Measurements from ENCODE around the gene UBL4A. TPM values are rescaled to one million over a fixed set of nuclear protein-coding genes. Genes with fewer than 3 reads are reported as not detected.

UBL4A gene
- total RNA-seq, result 10 to 100 TPM; 51.1 to 62.1 (median 60.3) TPM
- 43.6 TPM for polyA plus RNA-seq
- long read RNA-seq, donor 1, transcript UBL4A-202 (4 exons, 2,382 nt), result major isoform, 291 of 352 reads
- long read RNA-seq, donor 1, transcript UBL4A-205 (2 exons, 629 nt), result minor isoform, 12 of 352 reads
- long read RNA-seq, donor 1, partial matches to known transcripts, result 17 of 352 reads
- long read RNA-seq, donor 1, other reads (novel, unspliced or antisense), result 32 of 352 reads
- long read RNA-seq, donor 2, transcript UBL4A-202 (4 exons, 2,382 nt), result major isoform, 132 of 165 reads
- long read RNA-seq, donor 2, transcript UBL4A-205 (2 exons, 629 nt), result minor isoform, 5 of 165 reads
- long read RNA-seq, donor 2, partial matches to known transcripts, result 2 of 165 reads
- long read RNA-seq, donor 2, other reads (novel, unspliced or antisense), result 26 of 165 reads
- long read RNA-seq, donor 3, transcript UBL4A-205 (2 exons, 629 nt), result minor isoform, 5 of 533 reads
- long read RNA-seq, donor 3, transcript UBL4A-202 (4 exons, 2,382 nt), result major isoform, 511 of 533 reads
- long read RNA-seq, donor 3, partial matches to known transcripts, result 4 of 533 reads
- long read RNA-seq, donor 3, other reads (novel, unspliced or antisense), result 13 of 533 reads
- long read RNA-seq, donor 4, transcript UBL4A-202 (4 exons, 2,382 nt), result major isoform, 137 of 149 reads
- long read RNA-seq, donor 4, partial matches to known transcripts, result 3 of 149 reads
- long read RNA-seq, donor 4, other reads (novel, unspliced or antisense), result 7 of 149 reads

DNA sequence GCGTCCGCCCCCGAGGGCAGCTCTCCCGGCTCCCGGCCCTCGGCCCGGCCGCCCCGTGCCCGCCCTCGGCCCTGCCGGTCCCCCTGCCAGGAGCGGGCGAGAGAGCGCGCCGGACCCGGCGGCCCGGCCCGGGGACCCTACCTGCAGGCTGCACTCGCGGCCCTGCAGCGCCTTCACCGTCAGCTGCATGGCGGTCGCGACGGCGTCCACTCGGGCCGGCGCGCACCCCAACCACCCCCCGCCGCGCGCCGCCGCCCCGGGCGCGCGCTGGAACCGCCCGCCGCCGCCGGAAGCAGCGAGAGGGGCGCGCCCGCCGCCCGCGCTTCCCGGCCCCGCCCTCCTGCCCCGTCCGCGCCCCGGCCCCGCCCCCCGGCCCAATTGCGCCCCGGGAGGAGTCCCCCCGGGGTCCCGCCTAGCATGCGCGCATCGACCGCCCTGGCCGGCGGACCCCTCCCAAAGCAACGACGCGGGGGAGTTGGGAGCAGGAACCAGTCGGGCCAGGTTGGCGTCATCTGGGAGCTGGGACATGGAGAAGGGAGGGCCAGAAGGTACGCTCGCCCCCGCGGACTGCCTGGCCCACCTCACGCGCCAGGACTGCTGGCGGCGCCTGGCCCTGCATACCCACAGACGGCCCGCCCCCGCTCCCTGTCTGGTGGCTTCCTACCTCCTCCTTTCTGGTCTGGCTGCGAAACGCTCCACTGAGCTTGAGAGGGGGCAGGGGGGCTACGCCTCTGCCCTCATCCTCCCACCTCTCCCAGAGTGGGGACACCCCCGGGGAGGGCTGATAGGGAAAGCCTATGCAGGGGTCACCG, at the start of gene UBL4A:
Gene UBL4A, minus strand, starts transcription at position 220 of the 812 bp plus-strand sequence. Its CDS starts 31 bp downstream, at position 189.
- H3K27ac ChIP-seq (ENCODE audit: low read length), result peak within 1 kb of the TSS; percentile 89
- peak within 1 kb of the TSS; percentile 92 for H3K4me3 ChIP-seq (ENCODE audit: low read length)
- ATAC-seq (peak; percentile 40 to 43), DNase-seq (peak; percentile 71 to 89 (median 86))
- H3K9me3 ChIP-seq (ENCODE audit: control insufficient read depth, low read length), result no peaks in the 10 kb centered on the region
- WGBS, result under 1% methylated on average over 77 of the region's 95 CpGs
- H3K27me3 ChIP-seq (ENCODE audit: control insufficient read depth, insufficient read depth), result no peaks in the 10 kb centered on the region
- intact Hi-C loops (cut with DNase I), result no loop called here
- peaks cover 6% of the 10 kb centered on the region for H3K4me1 ChIP-seq (ENCODE audit: control insufficient read depth, insufficient read depth, low read length)

DNA sequence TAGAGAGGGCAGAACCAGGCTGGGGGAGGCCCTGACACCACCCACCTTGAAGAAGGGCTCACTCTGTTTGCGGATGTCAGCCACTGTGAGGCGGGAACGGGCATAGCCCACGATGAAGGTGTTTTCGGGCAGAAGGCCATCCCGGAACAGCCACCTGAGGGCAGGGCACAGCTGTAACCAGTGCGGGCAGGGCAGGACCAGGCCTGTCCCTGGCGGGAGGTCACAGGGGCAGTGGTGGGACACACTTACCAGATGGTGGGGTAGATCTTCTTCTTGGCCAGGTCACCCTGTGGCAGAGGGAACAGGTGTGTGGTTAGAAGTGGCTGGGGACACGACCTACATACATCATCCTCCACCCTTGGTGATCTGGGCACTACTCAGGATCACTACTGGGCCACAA, 49.5 kb upstream of the UBL4A start:
- intact Hi-C loops (cut with DNase I), result no loop called here
- ATAC-seq (no peak), DNase-seq (no peak)
- WGBS, result 91% methylated on average over 9 of the region's 9 CpGs
- Histone ChIP-seq H3K4me3 (ENCODE audit: low read length) (no peak overlapping the region), H3K27me3 (ENCODE audit: control insufficient read depth, insufficient read depth) (no peaks in the 10 kb centered on the region), H3K4me1 (ENCODE audit: control insufficient read depth, insufficient read depth, low read length) (no peaks in the 10 kb centered on the region), H3K9me3 (ENCODE audit: control insufficient read depth, low read length) (no peaks in the 10 kb centered on the region), H3K27ac (ENCODE audit: low read length) (no peak overlapping the region)

DNA sequence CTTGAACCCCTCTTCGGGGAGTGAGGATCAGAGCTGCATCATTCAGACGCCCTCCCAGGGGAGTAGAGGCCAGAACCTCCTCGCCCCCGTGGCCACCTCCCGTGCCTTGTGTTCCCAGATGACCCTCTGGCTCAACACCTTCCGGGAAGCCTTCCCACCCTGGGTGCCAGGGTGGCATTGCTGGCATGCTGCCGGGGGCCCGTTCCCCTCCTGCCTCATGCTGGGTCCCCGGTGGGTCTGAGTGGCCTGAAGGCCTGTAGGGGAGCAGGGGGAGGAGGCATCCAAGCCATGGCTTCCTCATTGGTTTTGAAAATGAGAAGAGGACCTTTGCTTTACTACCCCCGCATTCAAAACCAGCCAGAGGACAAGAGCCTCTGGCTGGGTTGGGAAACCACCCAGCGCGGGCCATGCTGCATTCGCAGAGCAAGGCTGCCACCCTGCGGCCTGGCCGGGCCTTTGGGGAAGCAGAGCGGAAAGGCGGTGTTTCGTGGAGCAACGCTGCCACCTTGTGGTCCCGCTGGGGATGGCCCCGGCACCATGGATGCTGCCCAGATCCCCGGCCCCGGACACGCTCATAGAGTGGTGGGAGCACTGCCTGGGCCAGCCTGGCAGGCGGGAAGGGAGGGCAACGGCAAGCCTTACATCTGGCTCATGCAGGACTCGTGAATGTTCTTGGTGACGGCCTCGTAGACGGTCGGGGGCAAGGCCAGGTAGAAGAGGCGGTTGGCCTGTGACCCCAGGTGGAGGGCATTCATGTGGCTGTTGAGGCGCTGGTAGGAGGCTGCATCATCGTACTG, 48.3 kb upstream of the UBL4A start:
- H3K27me3 ChIP-seq (ENCODE audit: control insufficient read depth, insufficient read depth), result no peaks in the 10 kb centered on the region
- DNase-seq (peak; percentile 91 to 96 (median 95)), ATAC-seq (peak; percentile 86 to 88)
- H3K4me3 ChIP-seq (ENCODE audit: low read length), result no peak overlapping the region
- WGBS, result 20% methylated on average over 34 of the region's 34 CpGs
- peak overlapping the region; percentile 37 for H3K27ac ChIP-seq (ENCODE audit: low read length)
- H3K9me3 ChIP-seq (ENCODE audit: control insufficient read depth, low read length), result no peaks in the 10 kb centered on the region
- no peaks in the 10 kb centered on the region for H3K4me1 ChIP-seq (ENCODE audit: control insufficient read depth, insufficient read depth, low read length)
- intact Hi-C loops (cut with DNase I), result no loop called here

DNA sequence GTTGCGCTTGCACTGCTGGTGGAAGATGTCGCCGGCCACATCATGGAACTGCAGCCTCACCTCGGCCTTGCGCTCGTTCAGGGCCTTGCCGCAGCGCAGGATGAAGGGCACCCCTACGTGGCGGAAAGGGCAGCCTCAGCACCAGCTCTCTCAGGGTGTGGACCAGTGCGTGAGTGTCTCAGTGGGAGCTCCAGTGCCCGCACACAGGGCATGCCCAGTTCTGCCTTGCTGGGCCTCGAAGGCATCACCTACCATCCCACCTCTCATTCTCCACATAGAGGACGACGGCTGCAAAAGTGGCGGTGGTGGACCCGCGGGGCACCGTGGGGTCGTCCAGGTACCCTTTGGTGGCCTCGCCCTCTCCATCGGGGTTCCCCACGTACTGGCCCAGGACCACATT, 46.3 kb upstream of the UBL4A start:
- H3K27ac ChIP-seq (ENCODE audit: low read length), result no peak overlapping the region
- intact Hi-C loops (cut with DNase I), result no loop called here
- DNase-seq (no peak), ATAC-seq (no peak)
- no peak overlapping the region for H3K4me3 ChIP-seq (ENCODE audit: low read length)
- H3K27me3 ChIP-seq (ENCODE audit: control insufficient read depth, insufficient read depth), result no peaks in the 10 kb centered on the region
- H3K9me3 ChIP-seq (ENCODE audit: control insufficient read depth, low read length), result no peaks in the 10 kb centered on the region
- 93% methylated on average over 23 of the region's 23 CpGs for WGBS
- no peaks in the 10 kb centered on the region for H3K4me1 ChIP-seq (ENCODE audit: control insufficient read depth, insufficient read depth, low read length)

DNA sequence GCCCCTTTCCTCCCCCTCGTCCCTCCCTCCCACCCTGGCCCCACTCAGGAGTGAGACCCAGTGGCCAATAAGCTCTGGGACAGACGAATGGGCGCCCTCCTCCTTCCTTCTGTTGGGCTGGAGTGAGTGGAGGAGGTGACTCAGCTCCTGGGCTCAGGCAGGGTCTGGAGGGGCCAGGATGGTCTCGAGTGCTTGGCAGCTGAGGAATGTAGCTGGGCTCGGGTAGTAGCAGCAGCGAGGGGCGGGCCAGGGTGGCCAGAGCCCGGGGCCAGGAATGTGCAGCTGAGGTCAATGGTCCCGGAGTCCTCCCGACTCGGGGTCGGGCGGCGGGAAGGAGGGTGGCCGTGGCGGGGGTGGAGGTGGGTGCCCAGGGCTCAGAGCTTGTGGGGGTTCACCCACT, 45.2 kb upstream of the UBL4A start:
- intact Hi-C loops (cut with DNase I), result no loop called here
- H3K9me3 ChIP-seq (ENCODE audit: control insufficient read depth, low read length), result no peaks in the 10 kb centered on the region
- H3K27ac ChIP-seq (ENCODE audit: low read length), result no peak overlapping the region
- peaks cover 2% of the 10 kb centered on the region for H3K4me1 ChIP-seq (ENCODE audit: control insufficient read depth, insufficient read depth, low read length)
- H3K27me3 ChIP-seq (ENCODE audit: control insufficient read depth, insufficient read depth), result no peaks in the 10 kb centered on the region
- ATAC-seq (peak in 1 of 2 donors; percentile 9), DNase-seq (peak in 1 of 3 donors; percentile 57)
- 61% methylated on average over 16 of the region's 16 CpGs for WGBS
- no peak overlapping the region for H3K4me3 ChIP-seq (ENCODE audit: low read length)

DNA sequence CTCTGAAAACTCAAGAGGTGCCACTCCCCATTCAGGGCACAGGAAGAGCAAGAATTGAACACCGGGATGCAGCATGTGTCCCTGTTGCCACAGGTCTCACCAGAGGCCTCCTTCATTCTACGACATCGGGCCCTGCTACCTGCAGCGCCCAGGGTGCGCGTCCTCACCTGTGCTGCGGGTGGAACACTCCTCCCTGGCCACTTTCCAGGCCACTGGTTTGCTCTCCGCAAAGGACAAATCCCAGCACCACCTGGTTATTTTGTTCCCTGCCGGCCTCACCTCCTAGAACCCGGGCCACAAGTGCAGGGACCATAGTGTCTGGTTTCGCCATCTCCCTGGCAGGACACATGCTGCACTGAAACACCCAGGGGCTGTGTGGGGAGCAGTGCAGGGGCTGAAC, 43.9 kb upstream of the UBL4A start:
- Histone ChIP-seq H3K27me3 (ENCODE audit: control insufficient read depth, insufficient read depth) (no peaks in the 10 kb centered on the region), H3K4me3 (ENCODE audit: low read length) (no peak overlapping the region), H3K27ac (ENCODE audit: low read length) (no peak overlapping the region), H3K4me1 (ENCODE audit: control insufficient read depth, insufficient read depth, low read length) (peaks cover 2% of the 10 kb centered on the region), H3K9me3 (ENCODE audit: control insufficient read depth, low read length) (no peaks in the 10 kb centered on the region)
- 91% methylated on average over 11 of the region's 11 CpGs for WGBS
- no peak for ATAC-seq
- peak in 1 of 3 donors; percentile 54 for DNase-seq
- intact Hi-C loops (cut with DNase I), result no loop called here

DNA sequence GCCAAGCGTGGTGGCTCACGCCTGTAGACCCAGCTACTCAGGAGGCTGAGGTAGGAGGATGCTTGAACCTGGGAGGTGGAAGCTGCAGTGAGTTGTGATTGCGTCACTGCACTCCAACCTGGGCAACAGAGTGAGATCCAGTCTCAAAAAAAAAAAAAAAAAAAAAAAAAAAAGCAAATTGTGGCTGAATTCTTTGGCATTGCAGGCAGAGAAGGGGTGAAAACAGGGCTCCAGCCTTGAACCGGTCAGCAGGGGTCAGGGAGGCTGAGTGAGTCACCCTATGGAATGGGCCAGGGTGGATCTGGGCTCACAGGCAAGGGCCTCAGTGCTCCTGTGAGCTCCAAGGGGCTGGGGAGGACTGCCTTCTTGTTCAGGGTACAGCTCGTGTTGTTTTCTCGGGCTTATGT, 42.8 kb upstream of the UBL4A start:
- 86% methylated on average over 6 of the region's 6 CpGs for WGBS
- no peaks in the 10 kb centered on the region for H3K9me3 ChIP-seq (ENCODE audit: control insufficient read depth, low read length)
- no peak for ATAC-seq

DNA sequence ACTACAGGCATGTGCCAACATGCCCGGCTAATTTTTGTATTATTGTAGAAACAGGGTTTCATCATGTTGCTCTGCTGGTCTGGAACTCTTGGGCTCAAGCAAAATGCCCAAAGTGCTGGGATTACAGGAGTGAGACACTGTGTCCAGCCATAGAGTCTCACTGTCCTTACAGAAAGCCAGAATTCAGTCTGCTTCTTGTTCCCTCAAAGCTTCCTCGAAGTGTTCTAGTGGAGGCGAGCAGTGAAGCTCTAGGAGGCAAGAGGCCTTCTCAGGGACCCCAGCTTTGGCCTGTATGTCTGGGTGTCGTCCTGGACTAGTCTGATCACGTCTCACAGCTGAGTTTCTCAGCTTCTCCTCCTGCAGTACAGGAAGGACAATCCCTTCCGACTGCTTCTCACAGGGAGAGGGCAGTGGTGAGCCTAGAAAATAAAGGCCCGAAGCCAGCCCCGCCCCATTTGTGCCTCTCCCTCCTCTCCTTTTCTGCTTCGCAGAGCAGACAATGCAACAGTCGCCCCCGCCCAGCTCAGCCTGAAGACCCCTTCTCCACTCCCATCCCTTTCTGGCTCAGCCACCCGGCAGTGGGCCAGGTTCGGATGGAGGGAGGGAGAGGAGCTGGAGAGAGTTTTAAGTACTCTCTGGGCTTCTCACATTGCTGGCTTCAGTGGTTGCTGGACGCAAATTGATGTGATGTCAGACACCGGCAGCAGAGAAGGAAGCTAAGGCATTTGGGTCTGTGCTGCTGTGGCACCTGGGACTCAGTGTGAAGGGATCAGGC, 40.7 kb upstream of the UBL4A start:
- peak; percentile 84 to 88 for ATAC-seq
- H3K27ac ChIP-seq (ENCODE audit: low read length), result peak overlapping the region; percentile 96
- H3K4me3 ChIP-seq (ENCODE audit: low read length), result peak overlapping the region; percentile 43
- peaks cover 2% of the 10 kb centered on the region for H3K4me1 ChIP-seq (ENCODE audit: control insufficient read depth, insufficient read depth, low read length)
- peak; percentile 80 to 93 (median 92) for DNase-seq
- H3K27me3 ChIP-seq (ENCODE audit: control insufficient read depth, insufficient read depth), result no peaks in the 10 kb centered on the region
- 4% methylated on average over 15 of the region's 15 CpGs for WGBS
- intact Hi-C loops (cut with DNase I), result no loop called here
- H3K9me3 ChIP-seq (ENCODE audit: control insufficient read depth, low read length), result no peaks in the 10 kb centered on the region

More for the DNA sequence above, 42.8 kb upstream of the UBL4A start:
- no peak overlapping the region for H3K27ac ChIP-seq (ENCODE audit: low read length)
- H3K4me1 ChIP-seq (ENCODE audit: control insufficient read depth, insufficient read depth, low read length), result peaks cover 2% of the 10 kb centered on the region
- DNase-seq, result no peak
- intact Hi-C loops (cut with DNase I), result no loop called here
- H3K27me3 ChIP-seq (ENCODE audit: control insufficient read depth, insufficient read depth), result no peaks in the 10 kb centered on the region
- no peak overlapping the region for H3K4me3 ChIP-seq (ENCODE audit: low read length)

DNA sequence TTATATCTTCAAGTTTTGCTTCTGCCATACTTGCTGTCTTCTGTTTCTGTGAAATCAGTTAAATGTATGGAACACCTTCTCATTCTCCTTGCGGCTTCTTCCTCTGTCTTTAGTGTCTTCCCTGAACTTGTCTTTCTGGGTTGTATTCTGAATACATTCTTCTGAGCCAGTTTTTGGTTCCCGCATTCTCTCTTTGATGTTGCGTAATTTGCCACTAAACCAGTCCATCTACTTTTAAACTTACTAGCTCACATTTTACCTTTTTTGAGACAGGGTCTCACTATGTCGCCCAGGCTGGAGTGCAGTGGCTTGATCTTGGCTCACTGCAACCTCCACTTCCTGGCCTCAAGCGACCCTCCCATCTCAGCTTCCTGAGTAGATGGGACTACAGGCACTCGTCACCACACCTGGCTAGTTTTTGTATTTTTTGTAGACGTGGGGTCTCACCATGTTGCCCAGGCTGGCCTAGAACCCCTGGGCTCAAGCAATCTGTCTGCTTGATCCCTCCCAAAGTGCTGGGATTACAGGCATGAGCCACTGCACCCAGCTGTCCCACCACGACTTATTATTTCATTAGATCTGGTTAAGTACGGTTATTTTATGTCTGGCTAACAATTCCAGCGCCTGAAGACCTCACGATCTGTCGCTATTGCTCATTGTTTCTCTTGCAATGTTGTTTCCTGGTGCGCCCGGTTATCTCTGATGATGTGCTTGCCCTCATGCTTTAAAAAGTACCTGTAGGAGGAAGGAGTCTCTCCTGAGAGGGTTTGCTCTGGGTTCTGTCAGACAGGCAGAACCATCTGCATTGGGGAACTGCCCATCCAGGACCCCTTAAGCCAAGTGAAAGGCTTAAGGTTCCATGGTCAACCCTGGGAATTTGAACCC, 39.4 kb upstream of the UBL4A start:
- 81% methylated on average over 14 of the region's 14 CpGs for WGBS
- ATAC-seq, result no peak
- Histone ChIP-seq H3K4me3 (ENCODE audit: low read length) (no peak overlapping the region), H3K27me3 (ENCODE audit: control insufficient read depth, insufficient read depth) (no peaks in the 10 kb centered on the region), H3K27ac (ENCODE audit: low read length) (no peak overlapping the region), H3K4me1 (ENCODE audit: control insufficient read depth, insufficient read depth, low read length) (peaks cover 2% of the 10 kb centered on the region), H3K9me3 (ENCODE audit: control insufficient read depth, low read length) (no peaks in the 10 kb centered on the region)
- DNase-seq, result no peak
- intact Hi-C loops (cut with DNase I), result no loop called here

Data from right cardiac atrium (tissue), 5 donors.